ENCODE results near the gene SCML2.
"Not testable (repeated sequence)": the region's sequence is repeated elsewhere in the genome, so short reads cannot be mapped to it uniquely, and the experiment has no call there.

The SCML2 gene

GRCh38 chrX:18297251-18297650 lies 57.2 kb downstream of the SCML2 start:
- DNase-seq (no peak), ATAC-seq (replicated peaks) (no peak)
- Mint-ChIP-seq H3K4me1 (no peaks in the 10 kb centered on the region), H3K9me3 (peaks cover 13 to 14% of the 10 kb centered on the region in 2 donors), H3K27ac (no peak overlapping the region), H3K27me3 (no peaks in the 10 kb centered on the region), H3K4me3 (no peak overlapping the region), H3K36me3 (peaks cover 9% of the 10 kb centered on the region in 2 donors)

GRCh38 chrX:18294893-18295292 lies 59.6 kb downstream of the SCML2 start:
- Mint-ChIP-seq H3K4me3 (no peak overlapping the region), H3K27me3 (no peaks in the 10 kb centered on the region), H3K4me1 (no peaks in the 10 kb centered on the region), H3K9me3 (peaks cover 13 to 14% of the 10 kb centered on the region in 2 donors), H3K36me3 (peaks cover 9% of the 10 kb centered on the region in 2 donors), H3K27ac (no peak overlapping the region)
- ATAC-seq (replicated peaks), result no peak
- no peak for DNase-seq

GRCh38 chrX:18291006-18291545 lies 63.4 kb downstream of the SCML2 start:
- Mint-ChIP-seq H3K27ac (no peak overlapping the region), H3K4me1 (no peaks in the 10 kb centered on the region), H3K9me3 (peaks cover 6 to 10% of the 10 kb centered on the region in 2 donors), H3K36me3 (peaks cover 2 to 9% of the 10 kb centered on the region in 2 donors), H3K4me3 (no peak overlapping the region), H3K27me3 (no peaks in the 10 kb centered on the region)
- ATAC-seq (replicated peaks), result no peak
- no peak for DNase-seq

- no peak for DNase-seq
Measured at GRCh38 chrX:18290200-18290599, 64.3 kb downstream of the SCML2 start.

GRCh38 chrX:18288716-18289115 lies 65.8 kb downstream of the SCML2 start:
- Mint-ChIP-seq H3K4me1 (no peaks in the 10 kb centered on the region), H3K9me3 (no peaks in the 10 kb centered on the region)
- no peak for ATAC-seq (replicated peaks)

More at GRCh38 chrX:18290200-18290599, 64.3 kb downstream of the SCML2 start:
- Mint-ChIP-seq H3K27ac (no peak overlapping the region), H3K27me3 (no peaks in the 10 kb centered on the region), H3K36me3 (peaks cover 0 to 1% of the 10 kb centered on the region in 2 donors), H3K4me3 (no peak overlapping the region), H3K4me1 (no peaks in the 10 kb centered on the region), H3K9me3 (peaks cover under 1 to 1% of the 10 kb centered on the region in 2 donors)
- ATAC-seq (replicated peaks), result no peak

GRCh38 chrX:18286322-18286831 lies 68.1 kb downstream of the SCML2 start:
- Mint-ChIP-seq H3K4me1 (no peaks in the 10 kb centered on the region), H3K4me3 (no peak overlapping the region), H3K9me3 (peaks cover 3 to 6% of the 10 kb centered on the region in 2 donors), H3K36me3 (no peaks in the 10 kb centered on the region), H3K27ac (no peak overlapping the region), H3K27me3 (no peaks in the 10 kb centered on the region)
- ATAC-seq (replicated peaks) (no peak), DNase-seq (no peak)

More at GRCh38 chrX:18288716-18289115, 65.8 kb downstream of the SCML2 start:
- no peak overlapping the region for H3K4me3 Mint-ChIP-seq
- H3K27me3 Mint-ChIP-seq, result no peaks in the 10 kb centered on the region
- H3K36me3 Mint-ChIP-seq, result no peaks in the 10 kb centered on the region
- DNase-seq, result no peak
- no peak overlapping the region for H3K27ac Mint-ChIP-seq

- no peak for DNase-seq
- no peak for ATAC-seq (replicated peaks)
- H3K36me3 Mint-ChIP-seq, result peaks cover 12 to 16% of the 10 kb centered on the region in 2 donors
- no peaks in the 10 kb centered on the region for H3K4me1 Mint-ChIP-seq
- H3K27ac Mint-ChIP-seq, result no peak overlapping the region
- H3K27me3 Mint-ChIP-seq, result peaks cover 0 to 6% of the 10 kb centered on the region in 2 donors
- H3K4me3 Mint-ChIP-seq, result no peak overlapping the region
- H3K9me3 Mint-ChIP-seq, result peaks cover 21 to 32% of the 10 kb centered on the region in 2 donors
Measured at GRCh38 chrX:18278449-18278848, 76.0 kb downstream of the SCML2 start.

- ATAC-seq (replicated peaks) (no peak), DNase-seq (no peak)
- no peaks in the 10 kb centered on the region for H3K4me1 Mint-ChIP-seq
- H3K27ac Mint-ChIP-seq, result no peak overlapping the region
- H3K9me3 Mint-ChIP-seq, result peaks cover 11 to 19% of the 10 kb centered on the region in 2 donors
- H3K4me3 Mint-ChIP-seq, result no peak overlapping the region
- H3K27me3 Mint-ChIP-seq, result peaks cover 0 to 6% of the 10 kb centered on the region in 2 donors
- peaks cover 10 to 12% of the 10 kb centered on the region in 2 donors for H3K36me3 Mint-ChIP-seq
Measured at GRCh38 chrX:18272222-18272621, 82.3 kb downstream of the SCML2 start.

GRCh38 chrX:18271725-18272124 lies 82.8 kb downstream of the SCML2 start:
- Mint-ChIP-seq H3K36me3 (peaks cover 10 to 12% of the 10 kb centered on the region in 2 donors), H3K27ac (no peak overlapping the region), H3K4me3 (no peak overlapping the region), H3K4me1 (peaks cover 0 to 2% of the 10 kb centered on the region in 2 donors), H3K9me3 (peaks cover 11 to 19% of the 10 kb centered on the region in 2 donors), H3K27me3 (peaks cover 0 to 6% of the 10 kb centered on the region in 2 donors)
- ATAC-seq (replicated peaks) (no peak), DNase-seq (no peak)

- Mint-ChIP-seq H3K27me3 (peaks cover 0 to 6% of the 10 kb centered on the region in 2 donors), H3K4me1 (peaks cover 0 to 3% of the 10 kb centered on the region in 2 donors), H3K9me3 (peaks cover 11 to 19% of the 10 kb centered on the region in 2 donors), H3K4me3 (no peak overlapping the region), H3K27ac (no peak overlapping the region), H3K36me3 (peaks cover 8 to 12% of the 10 kb centered on the region in 2 donors)
- DNase-seq, result no peak
- no peak for ATAC-seq (replicated peaks)
Measured at GRCh38 chrX:18271309-18271708, 83.2 kb downstream of the SCML2 start.

GRCh38 chrX:18255059-18255458 lies 99.4 kb downstream of the SCML2 start:
- Mint-ChIP-seq H3K4me3 (no peak overlapping the region), H3K9me3 (peaks cover 0 to 4% of the 10 kb centered on the region in 2 donors), H3K4me1 (no peaks in the 10 kb centered on the region), H3K36me3 (peaks cover 6 to 9% of the 10 kb centered on the region in 2 donors), H3K27me3 (no peaks in the 10 kb centered on the region), H3K27ac (no peak overlapping the region)
- DNase-seq, result no peak
- ATAC-seq (replicated peaks), result no peak

GRCh38 chrX:18252644-18253359 lies 101.7 kb downstream of the SCML2 start:
- Mint-ChIP-seq H3K27ac (no peak overlapping the region), H3K4me3 (no peak overlapping the region), H3K9me3 (peaks cover 0 to 4% of the 10 kb centered on the region in 2 donors), H3K36me3 (peaks cover 6 to 9% of the 10 kb centered on the region in 2 donors), H3K27me3 (no peaks in the 10 kb centered on the region), H3K4me1 (no peaks in the 10 kb centered on the region)
- DNase-seq (no peak), ATAC-seq (replicated peaks) (no peak)

GRCh38 chrX:18229646-18230045 lies 124.8 kb downstream of the SCML2 start:
- not testable (repeated sequence) for ATAC-seq (replicated peaks); H3K9me3 Mint-ChIP-seq; DNase-seq; H3K4me1 Mint-ChIP-seq; H3K27me3 Mint-ChIP-seq; H3K36me3 Mint-ChIP-seq; H3K27ac Mint-ChIP-seq; H3K4me3 Mint-ChIP-seq

- H3K4me3 Mint-ChIP-seq, result no peak overlapping the region
- H3K36me3 Mint-ChIP-seq, result no peaks in the 10 kb centered on the region
- no peaks in the 10 kb centered on the region for H3K9me3 Mint-ChIP-seq
- no peaks in the 10 kb centered on the region for H3K27me3 Mint-ChIP-seq
- H3K4me1 Mint-ChIP-seq, result no peaks in the 10 kb centered on the region
- DNase-seq, result no peak
- no peak for ATAC-seq (replicated peaks)
- H3K27ac Mint-ChIP-seq, result no peak overlapping the region
Measured at GRCh38 chrX:18228069-18228468, 126.4 kb downstream of the SCML2 start.

- H3K4me3 Mint-ChIP-seq, result no peak overlapping the region
- ATAC-seq (replicated peaks), result no peak
- H3K4me1 Mint-ChIP-seq, result no peaks in the 10 kb centered on the region
Measured at GRCh38 chrX:18227458-18227857, 127.0 kb downstream of the SCML2 start.

More at GRCh38 chrX:18227458-18227857, 127.0 kb downstream of the SCML2 start:
- H3K27me3 Mint-ChIP-seq, result no peaks in the 10 kb centered on the region
- H3K27ac Mint-ChIP-seq, result no peak overlapping the region
- H3K36me3 Mint-ChIP-seq, result no peaks in the 10 kb centered on the region
- no peaks in the 10 kb centered on the region for H3K9me3 Mint-ChIP-seq
- DNase-seq, result no peak
